Measurements from ENCODE around the gene MAML2.

MAML2 gene

GRCh38 chr11:96072592-96072991, 270.4 kb downstream of the MAML2 start:
- DNase-seq (ENCODE audit: low read depth): no peak

GRCh38 chr11:96070453-96070852, 272.5 kb downstream of the MAML2 start:
- DNase-seq (ENCODE audit: low read depth): no peak

- DNase-seq (ENCODE audit: low read depth): no peak
Measured at GRCh38 chr11:96067160-96067559, 275.8 kb downstream of the MAML2 start.

GRCh38 chr11:96065379-96065778, 277.6 kb downstream of the MAML2 start:
- DNase-seq (ENCODE audit: low read depth): no peak

GRCh38 chr11:96063886-96064285, 279.1 kb downstream of the MAML2 start:
- no peak for DNase-seq (ENCODE audit: low read depth)

- DNase-seq (ENCODE audit: low read depth): no peak
Measured at GRCh38 chr11:96063053-96063452, 279.9 kb downstream of the MAML2 start.

- DNase-seq (ENCODE audit: low read depth): no peak
Measured at GRCh38 chr11:96062134-96062533, 280.9 kb downstream of the MAML2 start.

- no peak for DNase-seq (ENCODE audit: low read depth)
Measured at GRCh38 chr11:96061730-96062129, 281.3 kb downstream of the MAML2 start.

- no peak for DNase-seq (ENCODE audit: low read depth)
Measured at GRCh38 chr11:96061069-96061468, 281.9 kb downstream of the MAML2 start.

- DNase-seq (ENCODE audit: low read depth): no peak
Measured at GRCh38 chr11:96057502-96057901, 285.5 kb downstream of the MAML2 start.

- DNase-seq (ENCODE audit: low read depth): no peak
Measured at GRCh38 chr11:96056576-96056975, 286.4 kb downstream of the MAML2 start.

- peak; percentile 36 for DNase-seq (ENCODE audit: low read depth)
Measured at GRCh38 chr11:96055706-96056387, 287.1 kb downstream of the MAML2 start.

- peak; percentile 42 for DNase-seq (ENCODE audit: low read depth)
Measured at GRCh38 chr11:96054870-96055705, 287.9 kb downstream of the MAML2 start.

GRCh38 chr11:96052921-96053651, 289.9 kb downstream of the MAML2 start:
- no peak for DNase-seq (ENCODE audit: low read depth)

- DNase-seq (ENCODE audit: low read depth): no peak
Measured at GRCh38 chr11:96051820-96052219, 291.2 kb downstream of the MAML2 start.

- DNase-seq (ENCODE audit: low read depth): peak; percentile 29
Measured at GRCh38 chr11:96050435-96051182, 292.4 kb downstream of the MAML2 start.

- no peak for DNase-seq (ENCODE audit: low read depth)
Measured at GRCh38 chr11:96049426-96049825, 293.6 kb downstream of the MAML2 start.

- DNase-seq (ENCODE audit: low read depth): peak; percentile 75
Measured at GRCh38 chr11:96045622-96046456, 297.2 kb downstream of the MAML2 start.

- DNase-seq (ENCODE audit: low read depth): no peak
Measured at GRCh38 chr11:96044747-96045146, 298.2 kb downstream of the MAML2 start.

GRCh38 chr11:96044311-96044710, 298.7 kb downstream of the MAML2 start:
- no peak for DNase-seq (ENCODE audit: low read depth)

- DNase-seq (ENCODE audit: low read depth): no peak
Measured at GRCh38 chr11:96043291-96043690, 299.7 kb downstream of the MAML2 start.
